Mesodermal cell (in vitro differentiated cells): ENCODE measurements around the gene HYOU1.

Experiments
- H3K27ac ChIP-seq: 2 replicates; pipeline ENCODE4 v1.7.0; 2013; ENCODE audit warnings: mild to moderate bottlenecking, low read depth, low read length, moderate library complexity; ENCODE audit not compliant: severe bottlenecking
- H3K36me3 ChIP-seq: 2 replicates; pipeline ENCODE4 v1.7.1; 2013; ENCODE audit warnings: mild to moderate bottlenecking, low read length, moderate library complexity; ENCODE audit not compliant: control insufficient read depth, insufficient read depth
- H3K4me1 ChIP-seq: one replicate; pipeline ENCODE4 v1.7.1; 2013; ENCODE audit warnings: mild to moderate bottlenecking, low read length; ENCODE audit not compliant: insufficient read depth, control insufficient read depth, poor library complexity, severe bottlenecking
- H3K4me3 ChIP-seq: 2 replicates; pipeline ENCODE4 v1.7.0; 2013; ENCODE audit warnings: low read length, control low read depth, mild to moderate bottlenecking; ENCODE audit not compliant: insufficient read depth, poor library complexity, severe bottlenecking; ENCODE audit errors: extremely low read depth
- H3K9me3 ChIP-seq: 2 replicates; pipeline ENCODE4 v1.7.1; 2013; ENCODE audit warnings: mild to moderate bottlenecking, low read length, moderate library complexity; ENCODE audit not compliant: control insufficient read depth
- WGBS, 2 experiments: methylation state at CpG; one replicate each; pipeline ENCODE4 v1.1.5; 2013; ENCODE audit warnings: missing lambda C conversion rate in 2 of 2; ENCODE audit not compliant: insufficient coverage in 2 of 2; 5-methylcytosine and 5-hydroxymethylcytosine counted together

Gene HYOU1

GRCh38 chr11:119028346-119029068, 28.5 kb downstream of the HYOU1 start:
- H3K4me1 ChIP-seq: peaks cover 28% of the 10 kb centered on the region
- H3K27ac ChIP-seq: no peak overlapping the region
- no peak overlapping the region for H3K4me3 ChIP-seq

GRCh38 chr11:119027561-119028345, 29.3 kb downstream of the HYOU1 start:
- WGBS, 2 experiments: 76 to 87% methylated on average over 4 to 8 of the region's 9 CpGs

More at GRCh38 chr11:119028346-119029068, 28.5 kb downstream of the HYOU1 start:
- Histone ChIP-seq H3K9me3 (no peaks in the 10 kb centered on the region), H3K36me3 (peaks cover 47% of the 10 kb centered on the region)
- WGBS, 2 experiments: 79 to 86% methylated on average over 9 of the region's 9 CpGs

GRCh38 chr11:119026970-119027369, 30.0 kb downstream of the HYOU1 start:
- 89% methylated on average over 1 of the region's 2 CpGs; no CpG with 5 or more reads in 1 of the 2 experiments for WGBS, 2 experiments
- Histone ChIP-seq H3K36me3 (peaks cover 61% of the 10 kb centered on the region), H3K9me3 (no peaks in the 10 kb centered on the region), H3K27ac (no peak overlapping the region), H3K4me3 (no peak overlapping the region), H3K4me1 (peaks cover 36% of the 10 kb centered on the region)

More at GRCh38 chr11:119027561-119028345, 29.3 kb downstream of the HYOU1 start:
- Histone ChIP-seq H3K4me3 (no peak overlapping the region), H3K4me1 (peaks cover 35% of the 10 kb centered on the region), H3K9me3 (no peaks in the 10 kb centered on the region), H3K36me3 (peaks cover 53% of the 10 kb centered on the region), H3K27ac (no peak overlapping the region)

- H3K4me1 ChIP-seq: peaks cover 39% of the 10 kb centered on the region
- 93 to 95% methylated on average over 13 to 16 of the region's 16 CpGs for WGBS, 2 experiments
- no peaks in the 10 kb centered on the region for H3K9me3 ChIP-seq
- H3K36me3 ChIP-seq: peaks cover 69% of the 10 kb centered on the region
- H3K4me3 ChIP-seq: no peak overlapping the region
- no peak overlapping the region for H3K27ac ChIP-seq
These were observed 30.8 kb downstream of the HYOU1 start for GRCh38 chr11:119025978-119026766.

GRCh38 chr11:119025541-119025940, 31.5 kb downstream of the HYOU1 start:
- no peak overlapping the region for H3K4me3 ChIP-seq
- no peak overlapping the region for H3K27ac ChIP-seq
- H3K36me3 ChIP-seq: peaks cover 75% of the 10 kb centered on the region
- H3K9me3 ChIP-seq: no peaks in the 10 kb centered on the region
- peaks cover 39% of the 10 kb centered on the region for H3K4me1 ChIP-seq
- 96% methylated on average over 5 of the region's 5 CpGs for WGBS, 2 experiments

GRCh38 chr11:119025099-119025473, 31.9 kb downstream of the HYOU1 start:
- H3K4me1 ChIP-seq: peaks cover 39% of the 10 kb centered on the region
- 82 to 88% methylated on average over 3 of the region's 5 CpGs for WGBS, 2 experiments
- H3K27ac ChIP-seq: peak overlapping the region; percentile 76
- no peaks in the 10 kb centered on the region for H3K9me3 ChIP-seq
- no peak overlapping the region for H3K4me3 ChIP-seq
- H3K36me3 ChIP-seq: peaks cover 79% of the 10 kb centered on the region

GRCh38 chr11:119024430-119025098, 32.4 kb downstream of the HYOU1 start:
- H3K27ac ChIP-seq: peak overlapping the region; percentile 76
- no peak overlapping the region for H3K4me3 ChIP-seq
- peaks cover 38% of the 10 kb centered on the region for H3K4me1 ChIP-seq
- WGBS, 2 experiments: 77 to 79% methylated on average over 11 to 12 of the region's 15 CpGs
- H3K36me3 ChIP-seq: peaks cover 85% of the 10 kb centered on the region
- no peaks in the 10 kb centered on the region for H3K9me3 ChIP-seq

- Histone ChIP-seq H3K36me3 (peaks cover 88% of the 10 kb centered on the region), H3K27ac (peak overlapping the region; percentile 76), H3K4me3 (no peak overlapping the region), H3K4me1 (peaks cover 30% of the 10 kb centered on the region), H3K9me3 (no peaks in the 10 kb centered on the region)
These were observed 33.3 kb downstream of the HYOU1 start for GRCh38 chr11:119023741-119024140.

- peaks cover 30% of the 10 kb centered on the region for H3K4me1 ChIP-seq
- H3K27ac ChIP-seq: no peak overlapping the region
- WGBS, 2 experiments: 94 to 100% methylated on average over 4 of the region's 5 CpGs
- peaks cover 84% of the 10 kb centered on the region for H3K36me3 ChIP-seq
- no peak overlapping the region for H3K4me3 ChIP-seq
- H3K9me3 ChIP-seq: no peaks in the 10 kb centered on the region
These were observed 35.4 kb downstream of the HYOU1 start for GRCh38 chr11:119021631-119022030.

GRCh38 chr11:119019996-119020395, 37.0 kb downstream of the HYOU1 start:
- H3K4me3 ChIP-seq: peak overlapping the region; percentile 95
- 61 to 83% methylated on average over 1 to 2 of the region's 2 CpGs for WGBS, 2 experiments
- peaks cover 32% of the 10 kb centered on the region for H3K4me1 ChIP-seq
- H3K36me3 ChIP-seq: peaks cover 84% of the 10 kb centered on the region
- no peak overlapping the region for H3K27ac ChIP-seq
- no peaks in the 10 kb centered on the region for H3K9me3 ChIP-seq
